Trophoblast cell (in vitro differentiated cells and primary cell): Measurements from ENCODE around the gene DGKE.

Source experiments
- DNase-seq, 2 donors: peaks; one replicate each; pipeline ENCODE4 v3.0.0-alpha.2; 2016
- H2AFZ ChIP-seq: 2 replicates; pipeline ENCODE4 v1.6.1; 2013; ENCODE audit warnings: low read length, moderate library complexity, mild to moderate bottlenecking; ENCODE audit not compliant: insufficient read depth, poor library complexity
- H2AK5ac ChIP-seq: 2 replicates; pipeline ENCODE4 v1.6.1; 2013; ENCODE audit warnings: mild to moderate bottlenecking, low read length
- H2BK120ac ChIP-seq: 2 replicates; pipeline ENCODE4 v1.6.1; 2013; ENCODE audit warnings: low read length, mild to moderate bottlenecking, moderate library complexity; ENCODE audit not compliant: insufficient read depth, poor library complexity
- H2BK12ac ChIP-seq: 2 replicates; pipeline ENCODE4 v1.6.1; 2013; ENCODE audit warnings: mild to moderate bottlenecking, low read length, moderate library complexity
- H2BK5ac ChIP-seq: 2 replicates; pipeline ENCODE4 v1.6.1; 2013; ENCODE audit warnings: low read length, low read depth, moderate library complexity, mild to moderate bottlenecking; ENCODE audit not compliant: poor library complexity
- H3K14ac ChIP-seq: 2 replicates; pipeline ENCODE4 v1.6.1; 2013; ENCODE audit warnings: mild to moderate bottlenecking, low read length
- H3K18ac ChIP-seq: 2 replicates; pipeline ENCODE4 v1.6.1; 2013; ENCODE audit warnings: mild to moderate bottlenecking, low read length
- H3K23ac ChIP-seq: 2 replicates; pipeline ENCODE4 v1.6.1; 2013; ENCODE audit warnings: low read length
- H3K27ac ChIP-seq: 2 replicates; pipeline ENCODE4 v1.5.1; 2013; ENCODE audit warnings: low read depth, mild to moderate bottlenecking, inconsistent platforms, low read length, moderate library complexity
- H3K27me3 ChIP-seq: 2 replicates; pipeline ENCODE4 v1.6.1; 2013; ENCODE audit warnings: inconsistent platforms, mild to moderate bottlenecking, low read length, moderate library complexity; ENCODE audit not compliant: insufficient read depth
- H3K36me3 ChIP-seq, 2 experiments: 1 replicate in 1 of 2; 2 replicates in 1 of 2; pipeline ENCODE4 v1.6.1; 2013; ENCODE audit warnings: low read length in 2 of 2, mild to moderate bottlenecking in 2 of 2, moderate library complexity in 1 of 2; ENCODE audit not compliant: insufficient read depth in 2 of 2, control insufficient read depth in 1 of 2
- H3K4ac ChIP-seq: 2 replicates; pipeline ENCODE4 v1.6.1; 2013; ENCODE audit warnings: low read depth, mild to moderate bottlenecking, low read length, moderate library complexity
- H3K4me1 ChIP-seq, 2 experiments: 1 replicate in 1 of 2; 2 replicates in 1 of 2; pipeline ENCODE4 v1.6.1; 2013; ENCODE audit warnings: low read length in 2 of 2, mild to moderate bottlenecking in 2 of 2, moderate library complexity in 1 of 2; ENCODE audit not compliant: insufficient read depth in 2 of 2, control insufficient read depth in 1 of 2
- H3K4me2 ChIP-seq: 2 replicates; pipeline ENCODE4 v1.6.1; 2013; ENCODE audit warnings: inconsistent platforms, mild to moderate bottlenecking, low read length, moderate library complexity
- H3K4me3 ChIP-seq: 2 replicates; pipeline ENCODE4 v1.5.1; 2013; ENCODE audit warnings: mild to moderate bottlenecking, low read depth, low read length, inconsistent platforms
- H3K79me1 ChIP-seq: one replicate; pipeline ENCODE4 v1.6.1; 2013; ENCODE audit warnings: low read length
- H3K79me2 ChIP-seq: 2 replicates; pipeline ENCODE4 v1.6.1; 2013; ENCODE audit warnings: low read length, mild to moderate bottlenecking; ENCODE audit not compliant: control insufficient read depth, insufficient read depth, poor library complexity
- H3K9ac ChIP-seq: 2 replicates; pipeline ENCODE4 v1.6.1; 2013; ENCODE audit warnings: mild to moderate bottlenecking, low read length
- H3K9me3 ChIP-seq: 2 replicates; pipeline ENCODE4 v1.6.1; 2013; ENCODE audit warnings: low read depth, mild to moderate bottlenecking, control low read depth, inconsistent platforms, low read length; ENCODE audit not compliant: insufficient read depth
- H4K12ac ChIP-seq: 2 replicates; pipeline ENCODE4 v1.6.1; 2013; ENCODE audit warnings: low read depth, mild to moderate bottlenecking, low read length, moderate library complexity
- H4K8ac ChIP-seq: 2 replicates; pipeline ENCODE4 v1.6.1; 2013; ENCODE audit warnings: low read depth, mild to moderate bottlenecking, low read length, moderate library complexity
- H4K91ac ChIP-seq: one replicate; pipeline ENCODE4 v1.6.1; 2013; ENCODE audit warnings: low read depth, mild to moderate bottlenecking, low read length, moderate library complexity
- WGBS: extraction: QIAGEN DNeasy Blood & Tissue Kit; methylation state at CpG from one replicate; pipeline ENCODE4 v1.1.7; 2013; ENCODE audit warnings: missing lambda C conversion rate; ENCODE audit not compliant: insufficient read length, insufficient coverage; ENCODE audit errors: extremely low coverage; 5-methylcytosine and 5-hydroxymethylcytosine counted together

Gene DGKE

GRCh38 chr17:56896217-56896967, 62.4 kb downstream of the DGKE start:
- Histone ChIP-seq H3K9me3 (no peaks in the 10 kb centered on the region), H3K18ac (no peak overlapping the region), H4K91ac (no peak overlapping the region), H3K23ac (no peak overlapping the region), H3K4me3 (no peak overlapping the region), H3K4me2 (no peak overlapping the region), H3K9ac (no peak overlapping the region), H3K79me1 (no peaks in the 10 kb centered on the region), H3K27ac (no peak overlapping the region), H3K79me2 (no peaks in the 10 kb centered on the region), H3K36me3 (peaks cover 25 to 29% of the 10 kb centered on the region in 2 experiments), H3K27me3 (no peaks in the 10 kb centered on the region), H2AK5ac (no peak overlapping the region), H4K12ac (no peak overlapping the region), H2BK5ac (no peak overlapping the region), H2BK12ac (no peak overlapping the region), H2AFZ (no peak overlapping the region), H2BK120ac (no peak overlapping the region), H3K14ac (no peak overlapping the region), H3K4me1 (no peaks in the 10 kb centered on the region), H3K4ac (no peak overlapping the region), H4K8ac (no peak overlapping the region)
- DNase-seq: peak; percentile 14 to 52
- WGBS: no CpG with 5 or more reads among the region's 3 CpGs

GRCh38 chr17:56896968-56897359, 63.0 kb downstream of the DGKE start:
- no peak overlapping the region for H2BK120ac ChIP-seq
- no peak overlapping the region for H3K18ac ChIP-seq
- H3K4me2 ChIP-seq: no peak overlapping the region
- no peak overlapping the region for H3K4me3 ChIP-seq
- no peak overlapping the region for H3K23ac ChIP-seq
- no peak overlapping the region for H3K27ac ChIP-seq
- H4K8ac ChIP-seq: no peak overlapping the region
- H3K4ac ChIP-seq: no peak overlapping the region
- H3K79me2 ChIP-seq: no peaks in the 10 kb centered on the region
- H3K4me1 ChIP-seq: no peaks in the 10 kb centered on the region
- WGBS: no CpG with 5 or more reads among the region's 4 CpGs
- no peak overlapping the region for H4K91ac ChIP-seq
- no peak overlapping the region for H2AK5ac ChIP-seq
- H3K79me1 ChIP-seq: no peaks in the 10 kb centered on the region
- no peak for DNase-seq
- peaks cover 22 to 24% of the 10 kb centered on the region in 2 experiments for H3K36me3 ChIP-seq
- H2BK5ac ChIP-seq: no peak overlapping the region
- no peak overlapping the region for H2BK12ac ChIP-seq
- H2AFZ ChIP-seq: no peak overlapping the region
- no peaks in the 10 kb centered on the region for H3K9me3 ChIP-seq
- no peak overlapping the region for H4K12ac ChIP-seq
- no peak overlapping the region for H3K14ac ChIP-seq
- no peak overlapping the region for H3K9ac ChIP-seq
- no peaks in the 10 kb centered on the region for H3K27me3 ChIP-seq

- no peak overlapping the region for H4K12ac ChIP-seq
- no peak overlapping the region for H2BK120ac ChIP-seq
- H3K79me2 ChIP-seq: no peaks in the 10 kb centered on the region
- no peak overlapping the region for H3K23ac ChIP-seq
- peak overlapping the region; percentile 20 for H3K9ac ChIP-seq
- H3K4me3 ChIP-seq: no peak overlapping the region
- no peak overlapping the region for H3K27ac ChIP-seq
- no peak overlapping the region for H4K8ac ChIP-seq
- H2BK12ac ChIP-seq: no peak overlapping the region
- H3K4me2 ChIP-seq: no peak overlapping the region
- no peak overlapping the region for H4K91ac ChIP-seq
- no peak overlapping the region for H2AK5ac ChIP-seq
- WGBS: no CpG with 5 or more reads among the region's 14 CpGs
- H3K18ac ChIP-seq: no peak overlapping the region
- no peak overlapping the region for H2AFZ ChIP-seq
- no peak overlapping the region for H2BK5ac ChIP-seq
- H3K14ac ChIP-seq: no peak overlapping the region
- H3K9me3 ChIP-seq: peaks cover 2% of the 10 kb centered on the region
- no peak overlapping the region for H3K4ac ChIP-seq
- H3K27me3 ChIP-seq: no peaks in the 10 kb centered on the region
- no peaks in the 10 kb centered on the region for H3K4me1 ChIP-seq
- no peaks in the 10 kb centered on the region for H3K79me1 ChIP-seq
- no peak for DNase-seq
- peaks cover 26 to 28% of the 10 kb centered on the region in 2 experiments for H3K36me3 ChIP-seq
Observed at GRCh38 chr17:56897646-56898424, 63.9 kb downstream of the DGKE start.

- WGBS: no CpG with 5 or more reads among the region's 9 CpGs
- no peaks in the 10 kb centered on the region for H3K79me2 ChIP-seq
- peaks cover 2% of the 10 kb centered on the region for H3K9me3 ChIP-seq
- H3K4me2 ChIP-seq: no peak overlapping the region
- no peak overlapping the region for H3K18ac ChIP-seq
- peaks cover 25 to 27% of the 10 kb centered on the region in 2 experiments for H3K36me3 ChIP-seq
- H4K91ac ChIP-seq: no peak overlapping the region
- no peaks in the 10 kb centered on the region for H3K4me1 ChIP-seq
- H4K12ac ChIP-seq: no peak overlapping the region
- DNase-seq: no peak
- no peak overlapping the region for H3K4me3 ChIP-seq
- H3K4ac ChIP-seq: no peak overlapping the region
- H3K23ac ChIP-seq: no peak overlapping the region
- no peak overlapping the region for H2BK120ac ChIP-seq
- no peak overlapping the region for H2BK12ac ChIP-seq
- H2AFZ ChIP-seq: no peak overlapping the region
- no peak overlapping the region for H2BK5ac ChIP-seq
- no peaks in the 10 kb centered on the region for H3K27me3 ChIP-seq
- H2AK5ac ChIP-seq: no peak overlapping the region
- H3K9ac ChIP-seq: no peak overlapping the region
- no peak overlapping the region for H4K8ac ChIP-seq
- no peak overlapping the region for H3K27ac ChIP-seq
- no peak overlapping the region for H3K14ac ChIP-seq
- H3K79me1 ChIP-seq: no peaks in the 10 kb centered on the region
Observed at GRCh38 chr17:56898874-56899273, 64.9 kb downstream of the DGKE start.
